Activated T-cell treated with anti-CD3 and anti-CD28 coated beads for 48 hours (primary cell): ENCODE results near the gene AKR1E2.
A peak's percentile ranks its signal among the peaks of the same experiment; 100 is the strongest.

Experiments used
- DNase-seq: peaks from one replicate; pipeline ENCODE4 v3.0.0-alpha.2; 2020; ENCODE audit warnings: low read depth

Gene AKR1E2

GRCh38 chr10:4825868-4826791 is at the start of gene AKR1E2:
AKR1E2 (plus strand) TSS chr10:4826207; CDS start chr10:4826325, 118 bp downstream.
- peak; percentile 79 for DNase-seq

DNA sequence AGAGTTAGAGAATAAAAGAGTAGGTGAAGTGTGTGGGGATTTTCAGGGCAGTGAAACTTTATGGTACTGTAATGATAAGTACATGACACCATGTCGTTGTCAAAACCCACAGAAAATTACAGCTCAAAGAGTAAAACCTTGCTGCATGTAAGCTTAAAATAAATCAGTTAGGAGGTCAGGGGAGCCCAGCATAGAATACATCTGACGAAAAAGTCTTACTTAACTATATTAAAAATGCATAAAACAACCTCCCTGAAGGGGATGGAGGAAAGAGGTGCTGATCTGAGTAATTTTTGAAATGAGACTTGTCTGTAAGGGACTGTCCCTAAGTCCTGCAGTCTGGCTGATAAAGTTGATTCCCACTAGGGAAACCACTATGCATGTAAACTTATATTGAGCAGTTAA is 49.8 kb upstream of the AKR1E2 start:
- DNase-seq = no peak

DNA sequence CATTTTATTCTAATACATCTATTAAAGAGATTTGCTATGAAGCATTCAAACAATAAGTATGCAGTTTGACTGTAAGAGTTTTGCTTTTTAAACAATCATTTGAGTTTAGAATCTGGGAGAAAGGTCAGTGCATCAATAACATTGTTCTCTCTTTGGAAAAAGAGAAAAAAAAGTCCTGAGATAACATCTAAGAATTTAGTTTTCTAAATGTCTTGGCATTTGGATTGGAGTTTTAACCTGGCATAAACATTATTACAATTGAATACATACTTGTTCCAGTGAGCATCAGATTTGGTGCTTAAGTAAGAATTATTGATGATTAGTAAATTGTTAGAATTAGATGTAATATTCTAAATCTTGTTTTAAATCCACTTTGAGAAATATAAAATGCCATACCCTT is 47.2 kb upstream of the AKR1E2 start:
- no peak for DNase-seq

GRCh38 chr10:4780091-4780490 is 45.9 kb upstream of the AKR1E2 start:
- DNase-seq = no peak

- no peak for DNase-seq
Observed at GRCh38 chr10:4780782-4781181, 45.2 kb upstream of the AKR1E2 start.

DNA sequence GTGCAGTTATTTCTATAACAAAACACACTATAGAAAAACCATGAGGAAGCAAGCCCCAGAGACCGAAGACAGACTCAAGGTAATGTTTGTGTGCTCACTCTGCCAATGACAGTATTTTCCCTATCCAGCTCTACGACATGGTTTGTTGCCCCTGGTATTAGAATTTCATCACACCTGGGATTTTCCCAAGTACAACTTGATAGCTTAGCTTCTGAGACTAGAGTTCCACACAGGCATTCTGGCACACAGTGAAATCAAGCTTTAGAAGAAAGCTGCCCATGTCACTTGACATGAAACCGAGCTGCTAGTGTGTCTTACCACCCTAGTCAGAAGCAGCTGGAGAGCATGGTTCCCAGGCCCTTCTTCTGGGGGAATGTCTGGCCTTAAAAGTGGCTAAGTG is 44.1 kb upstream of the AKR1E2 start:
- DNase-seq = no peak

DNA sequence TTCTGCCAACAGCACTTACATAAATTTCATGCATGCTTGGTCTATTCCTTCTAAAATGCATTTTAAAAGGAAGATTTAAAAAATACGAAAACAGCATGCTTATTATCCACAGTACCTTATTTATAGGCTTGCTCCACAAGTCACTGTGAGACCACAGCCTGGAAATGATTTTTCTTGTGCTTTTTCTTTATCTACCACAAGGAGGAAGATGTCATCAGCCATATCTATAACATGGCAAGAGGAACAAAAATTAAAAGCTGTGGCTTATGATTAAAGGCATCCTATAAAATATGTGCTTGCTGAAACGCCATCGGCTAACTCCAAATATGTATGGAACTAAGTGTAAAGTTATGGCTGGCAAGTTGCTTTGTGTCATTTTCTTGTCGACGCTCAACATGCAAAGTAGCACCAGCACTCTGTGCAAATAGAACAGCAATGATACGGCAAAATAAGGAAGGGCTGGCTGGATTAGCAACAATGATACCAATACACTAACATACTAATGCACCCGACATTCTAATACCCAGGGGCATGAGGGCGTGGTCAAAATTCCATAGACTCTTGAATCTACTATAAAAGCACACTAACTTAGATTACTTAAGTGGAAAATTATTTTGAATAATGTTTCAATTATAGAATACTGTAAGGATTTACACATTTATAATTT is 41.2 kb upstream of the AKR1E2 start:
- DNase-seq = no peak

GRCh38 chr10:4786043-4786839 is 39.8 kb upstream of the AKR1E2 start:
- DNase-seq = no peak

- no peak for DNase-seq
Observed at GRCh38 chr10:4790045-4790444, 36.0 kb upstream of the AKR1E2 start.

GRCh38 chr10:4790922-4791321 is 35.1 kb upstream of the AKR1E2 start:
- no peak for DNase-seq

DNA sequence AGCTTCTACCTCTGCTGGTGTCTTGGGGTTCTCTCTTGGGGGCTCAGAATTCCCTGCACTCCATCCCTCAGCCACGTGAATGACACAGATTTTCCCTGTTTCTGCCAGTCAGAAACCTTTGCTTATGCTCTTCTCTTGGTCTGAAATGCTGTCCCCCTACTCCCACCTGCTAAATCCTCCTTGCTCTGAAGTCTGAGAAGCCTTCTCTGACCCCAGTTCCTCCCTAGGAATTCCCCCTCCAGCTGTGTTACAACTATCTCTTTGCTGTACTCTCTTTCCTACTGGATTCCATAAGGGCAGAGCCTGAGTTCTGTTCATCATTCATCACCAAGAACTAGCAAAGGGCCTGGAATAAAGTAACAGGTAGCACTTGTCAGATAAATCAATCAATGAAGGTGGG is 33.6 kb upstream of the AKR1E2 start:
- DNase-seq = no peak

DNA sequence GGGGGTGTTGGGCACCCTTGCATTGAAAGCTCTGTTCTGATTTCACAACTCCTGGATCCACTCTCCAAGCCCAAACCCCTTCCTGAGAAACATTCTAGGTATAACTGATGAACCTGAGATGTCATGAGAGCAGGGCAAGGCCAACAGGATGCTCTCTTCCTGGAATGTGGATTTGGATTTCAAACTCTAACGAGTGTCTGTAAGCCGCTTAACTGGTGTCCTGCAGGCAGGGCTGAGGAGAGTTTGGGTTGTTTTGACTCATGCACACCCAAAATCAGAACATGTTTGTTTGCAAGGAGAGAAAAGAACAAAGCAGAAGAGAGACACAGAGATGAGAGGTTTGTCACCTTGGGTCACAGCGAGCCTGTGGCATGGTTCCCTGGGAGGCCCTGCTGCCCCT is 24.6 kb upstream of the AKR1E2 start:
- DNase-seq = no peak

DNA sequence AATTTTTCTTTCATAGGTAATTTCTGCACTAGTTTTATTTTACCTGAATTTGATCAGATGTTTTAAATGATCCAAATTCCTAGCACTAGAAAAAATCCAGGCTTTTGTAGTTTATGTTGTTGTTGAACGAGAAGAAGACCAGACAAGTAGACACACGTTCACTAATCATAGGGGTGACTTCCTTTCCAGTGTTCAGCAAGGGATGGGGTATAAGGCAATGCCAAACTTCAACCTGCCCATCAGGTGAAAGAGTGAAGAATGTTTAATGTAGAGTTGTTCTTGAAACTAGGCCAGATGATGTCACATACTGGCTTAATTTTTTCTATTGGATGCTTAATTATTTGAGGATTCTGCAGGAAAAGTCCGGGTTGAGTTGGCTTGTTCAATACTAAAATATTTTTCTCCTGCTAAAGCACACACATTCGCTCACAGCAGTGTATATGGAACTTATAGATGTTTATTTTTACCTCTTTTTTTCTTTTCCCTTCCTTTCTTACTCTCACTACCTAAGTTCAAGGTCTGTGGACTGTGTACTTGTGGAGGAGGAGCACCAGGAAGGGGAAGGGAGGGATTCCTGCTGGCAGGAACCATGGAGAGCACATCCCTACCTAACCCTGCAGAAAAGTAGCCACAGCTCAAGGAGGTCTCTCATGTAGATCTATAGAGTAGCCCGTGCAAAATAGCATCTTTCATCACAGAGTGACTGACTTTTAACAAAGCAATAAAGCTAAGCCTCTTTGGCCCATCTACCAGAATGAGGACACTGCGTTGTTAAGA is 23.1 kb upstream of the AKR1E2 start:
- DNase-seq = no peak

GRCh38 chr10:4803822-4804221 is 22.2 kb upstream of the AKR1E2 start:
- DNase-seq = no peak

- no peak for DNase-seq
Observed at GRCh38 chr10:4804465-4804864, 21.5 kb upstream of the AKR1E2 start.

GRCh38 chr10:4806534-4806933 is 19.5 kb upstream of the AKR1E2 start:
- no peak for DNase-seq

DNA sequence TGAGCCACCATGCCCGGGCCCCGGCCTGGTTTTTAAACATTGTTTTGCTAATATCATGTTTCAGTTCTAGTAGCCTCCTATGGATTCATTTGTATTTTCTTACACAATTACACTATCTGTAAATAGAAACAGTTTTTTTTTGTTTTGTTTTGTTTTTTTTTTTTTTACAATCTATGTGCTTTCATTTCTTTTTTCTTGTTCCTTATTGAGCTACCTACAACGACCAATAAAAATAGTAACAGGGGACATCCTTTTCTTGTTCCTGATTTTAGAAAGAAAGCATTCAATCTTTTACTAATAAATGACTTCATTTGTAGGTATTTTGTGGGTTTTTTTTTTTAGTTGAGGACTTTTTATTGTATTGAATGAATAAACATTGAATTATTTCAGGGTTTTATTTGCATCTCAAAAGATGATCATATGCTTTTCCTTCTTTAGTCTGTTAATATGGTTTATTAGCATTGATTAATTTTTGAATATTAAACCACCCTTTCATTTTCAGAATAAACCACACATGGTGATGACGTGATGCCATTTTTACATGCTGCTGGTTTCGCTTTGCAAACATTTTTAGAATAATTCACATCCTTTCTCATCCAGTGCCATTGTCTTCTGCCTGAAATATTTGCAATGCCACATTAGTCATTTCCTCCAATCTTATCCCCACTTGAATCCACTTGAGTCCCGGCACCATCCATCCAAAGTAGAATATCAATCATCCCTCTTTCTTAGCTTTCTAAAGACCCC is 18.1 kb upstream of the AKR1E2 start:
- no peak for DNase-seq

GRCh38 chr10:4809156-4809555 is 16.9 kb upstream of the AKR1E2 start:
- no peak for DNase-seq

- DNase-seq = no peak
Observed at GRCh38 chr10:4810092-4810491, 15.9 kb upstream of the AKR1E2 start.

DNA sequence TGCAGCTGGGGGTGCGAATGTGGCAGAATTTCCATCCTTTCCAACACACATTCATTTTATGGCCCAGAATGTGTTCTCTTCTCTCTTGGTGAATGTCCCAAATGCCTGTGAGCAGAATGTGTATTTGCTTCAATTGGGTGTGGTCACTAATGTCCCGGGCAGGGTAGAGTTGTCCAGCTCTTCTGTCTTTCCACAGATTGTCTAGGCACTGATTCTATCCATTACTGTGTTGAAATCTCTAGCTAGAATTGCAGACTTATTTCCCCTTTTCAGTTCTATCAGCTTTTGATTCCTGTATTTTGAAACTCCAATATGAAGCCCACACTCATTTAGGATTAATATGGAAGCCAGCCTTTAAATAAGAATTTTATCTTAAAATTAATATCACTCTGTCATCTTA is 14.0 kb upstream of the AKR1E2 start:
- no peak for DNase-seq

DNA sequence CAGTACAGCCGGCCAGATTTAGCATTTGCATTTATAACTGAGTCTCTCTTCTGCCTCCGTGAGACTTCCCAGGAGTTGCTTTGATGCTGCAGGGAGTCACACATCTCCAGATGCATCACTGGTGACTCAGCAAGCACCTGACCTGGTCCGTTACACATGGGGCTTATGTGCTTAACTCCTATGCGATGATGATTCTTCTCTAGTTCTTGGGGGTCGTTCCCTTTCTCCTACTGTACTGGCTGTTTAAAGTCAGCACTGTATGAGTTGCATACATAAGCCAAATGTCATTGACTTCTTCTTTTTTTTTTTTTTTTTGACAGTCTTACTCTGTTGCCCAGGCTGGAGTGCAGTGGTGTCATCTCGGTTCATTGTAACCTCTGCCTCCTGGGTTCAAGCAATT is 13.0 kb upstream of the AKR1E2 start:
- DNase-seq = no peak
